A549 (cell line): ENCODE results near the gene CTSA.

Experiments used
- BHLHE40 ChIP-seq: IDR thresholded peaks from 2 replicates; pipeline ENCODE4 v1.6.1; 2012; ENCODE audit warnings: low read depth, low read length, inconsistent platforms
- CBX8 ChIP-seq: fragments of 200-600 bp; sonication (generic); IDR thresholded peaks from 2 replicates; pipeline ENCODE4 v1.6.1; 2016
- GATA3 ChIP-seq: IDR thresholded peaks from 2 replicates; pipeline ENCODE4 v1.6.1; 2012; ENCODE audit warnings: borderline replicate concordance
- POLR2A ChIP-seq: IDR thresholded peaks from 2 replicates; pipeline ENCODE4 v1.6.1; 2012; ENCODE audit warnings: mild to moderate bottlenecking, low read length
- RFX5 ChIP-seq: fragments of 450-650 bp; IDR thresholded peaks from 2 replicates; pipeline ENCODE4 v1.7.1; 2014; ENCODE audit warnings: antibody characterized with exemption, mild to moderate bottlenecking, moderate library complexity
- TF ChIP-seq, protein P1 (sequence below): fragments of >200 bp; sonication (Bioruptor Twin); formaldehyde crosslinking; IDR thresholded peaks from 3 replicates; pipeline ENCODE4 v1.5.1; 2016
- TF ChIP-seq, protein P2 (sequence below): fragments of >200 bp; sonication (Bioruptor Twin); formaldehyde crosslinking; IDR thresholded peaks from 3 replicates; pipeline ENCODE4 v1.6.1; 2016

DNA sequence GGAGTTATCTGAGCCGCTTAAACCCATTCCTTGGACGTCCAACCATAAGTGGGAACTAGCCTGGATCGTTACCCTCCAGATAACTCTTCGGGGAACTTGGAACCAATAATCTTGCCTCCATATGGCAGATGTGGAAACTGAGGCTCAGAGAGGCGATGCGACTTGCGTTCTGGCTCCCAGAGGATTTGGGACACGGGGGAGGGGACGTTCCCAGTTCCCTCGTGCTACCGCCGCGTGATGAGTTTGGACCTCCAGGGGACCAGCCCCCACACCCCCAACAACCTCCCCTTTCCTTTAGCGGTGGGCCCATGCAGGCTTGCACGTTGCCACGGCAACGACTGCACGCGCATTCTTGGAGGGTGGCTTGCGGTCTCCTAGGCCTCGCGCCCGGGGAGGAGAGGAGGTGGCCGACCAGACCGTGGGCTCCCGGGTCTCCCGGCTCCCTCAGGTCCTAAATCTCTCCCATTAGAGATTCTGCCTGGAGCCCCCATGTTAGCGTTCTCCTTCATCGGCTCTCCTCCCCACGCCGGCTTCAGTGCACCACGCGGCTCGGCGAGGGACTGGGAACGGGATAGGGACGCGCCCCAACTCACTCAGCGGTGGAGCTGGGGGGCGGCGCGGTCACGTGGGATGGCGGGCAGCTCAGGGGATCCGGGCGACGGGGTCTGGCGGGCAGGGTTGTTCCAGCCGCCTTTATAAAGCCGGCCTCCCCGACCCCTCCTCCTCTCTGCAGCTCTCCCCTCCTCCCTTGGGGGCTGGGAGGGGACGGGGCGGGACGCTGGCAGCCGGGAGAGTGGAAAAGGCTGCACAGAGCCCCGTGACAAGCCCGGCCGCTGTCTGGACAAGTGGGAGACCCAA, 20.6 kb downstream of the CTSA start, which contains the start of gene PLTP:
- TF ChIP-seq, protein P1, sequence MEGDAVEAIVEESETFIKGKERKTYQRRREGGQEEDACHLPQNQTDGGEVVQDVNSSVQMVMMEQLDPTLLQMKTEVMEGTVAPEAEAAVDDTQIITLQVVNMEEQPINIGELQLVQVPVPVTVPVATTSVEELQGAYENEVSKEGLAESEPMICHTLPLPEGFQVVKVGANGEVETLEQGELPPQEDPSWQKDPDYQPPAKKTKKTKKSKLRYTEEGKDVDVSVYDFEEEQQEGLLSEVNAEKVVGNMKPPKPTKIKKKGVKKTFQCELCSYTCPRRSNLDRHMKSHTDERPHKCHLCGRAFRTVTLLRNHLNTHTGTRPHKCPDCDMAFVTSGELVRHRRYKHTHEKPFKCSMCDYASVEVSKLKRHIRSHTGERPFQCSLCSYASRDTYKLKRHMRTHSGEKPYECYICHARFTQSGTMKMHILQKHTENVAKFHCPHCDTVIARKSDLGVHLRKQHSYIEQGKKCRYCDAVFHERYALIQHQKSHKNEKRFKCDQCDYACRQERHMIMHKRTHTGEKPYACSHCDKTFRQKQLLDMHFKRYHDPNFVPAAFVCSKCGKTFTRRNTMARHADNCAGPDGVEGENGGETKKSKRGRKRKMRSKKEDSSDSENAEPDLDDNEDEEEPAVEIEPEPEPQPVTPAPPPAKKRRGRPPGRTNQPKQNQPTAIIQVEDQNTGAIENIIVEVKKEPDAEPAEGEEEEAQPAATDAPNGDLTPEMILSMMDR: no peak
- TF ChIP-seq RFX5 (no peak), BHLHE40 (no peak), POLR2A (no peak), CBX8 (no peak), GATA3 (no peak)
- TF ChIP-seq, protein P2, sequence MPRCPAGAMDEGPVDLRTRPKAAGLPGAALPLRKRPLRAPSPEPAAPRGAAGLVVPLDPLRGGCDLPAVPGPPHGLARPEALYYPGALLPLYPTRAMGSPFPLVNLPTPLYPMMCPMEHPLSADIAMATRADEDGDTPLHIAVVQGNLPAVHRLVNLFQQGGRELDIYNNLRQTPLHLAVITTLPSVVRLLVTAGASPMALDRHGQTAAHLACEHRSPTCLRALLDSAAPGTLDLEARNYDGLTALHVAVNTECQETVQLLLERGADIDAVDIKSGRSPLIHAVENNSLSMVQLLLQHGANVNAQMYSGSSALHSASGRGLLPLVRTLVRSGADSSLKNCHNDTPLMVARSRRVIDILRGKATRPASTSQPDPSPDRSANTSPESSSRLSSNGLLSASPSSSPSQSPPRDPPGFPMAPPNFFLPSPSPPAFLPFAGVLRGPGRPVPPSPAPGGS: no peak
